IPS-20b (cell line): ENCODE measurements around the gene PRR30.

Source experiments
- H3K27ac ChIP-seq: one replicate; pipeline ENCODE4 v1.5.1; 2013; ENCODE audit warnings: low read length
- H3K27me3 ChIP-seq: 2 replicates; pipeline ENCODE4 v1.6.1; 2013; ENCODE audit warnings: mild to moderate bottlenecking, low read length, inconsistent platforms; ENCODE audit not compliant: insufficient read depth
- H3K36me3 ChIP-seq: 2 replicates; pipeline ENCODE4 v1.6.1; 2013; ENCODE audit warnings: low read depth, mild to moderate bottlenecking, inconsistent platforms, low read length, moderate library complexity; ENCODE audit not compliant: insufficient read depth
- H3K4me1 ChIP-seq: 2 replicates; pipeline ENCODE4 v1.6.1; 2013; ENCODE audit warnings: mild to moderate bottlenecking, control low read depth, inconsistent platforms, low read length, moderate library complexity; ENCODE audit not compliant: insufficient read depth
- H3K4me3 ChIP-seq: 2 replicates; pipeline ENCODE4 v1.5.1; 2013; ENCODE audit warnings: mild to moderate bottlenecking, low read length, inconsistent platforms
- H3K9ac ChIP-seq: 2 replicates; pipeline ENCODE4 v1.6.1; 2013; ENCODE audit warnings: low read depth, mild to moderate bottlenecking, inconsistent platforms, low read length, moderate library complexity
- H3K9me3 ChIP-seq: 2 replicates; pipeline ENCODE4 v1.6.1; 2013; ENCODE audit warnings: mild to moderate bottlenecking, low read depth, low read length, inconsistent platforms; ENCODE audit not compliant: insufficient read depth

Gene PRR30

GRCh38 chr2:27134781-27135477 is 4.3 kb downstream of the PRR30 start:
- peak overlapping the region; percentile 42 for H3K27ac ChIP-seq
- no peaks in the 10 kb centered on the region for H3K27me3 ChIP-seq
- peak overlapping the region; percentile 83; the same call in 1 of the 2 replicates for H3K4me3 ChIP-seq
- H3K9me3 ChIP-seq: no peaks in the 10 kb centered on the region
- peaks cover 32% of the 10 kb centered on the region for H3K36me3 ChIP-seq
- peak overlapping the region; percentile 56; the same call in 1 of the 2 replicates for H3K9ac ChIP-seq
- peaks cover 8% of the 10 kb centered on the region for H3K4me1 ChIP-seq

DNA sequence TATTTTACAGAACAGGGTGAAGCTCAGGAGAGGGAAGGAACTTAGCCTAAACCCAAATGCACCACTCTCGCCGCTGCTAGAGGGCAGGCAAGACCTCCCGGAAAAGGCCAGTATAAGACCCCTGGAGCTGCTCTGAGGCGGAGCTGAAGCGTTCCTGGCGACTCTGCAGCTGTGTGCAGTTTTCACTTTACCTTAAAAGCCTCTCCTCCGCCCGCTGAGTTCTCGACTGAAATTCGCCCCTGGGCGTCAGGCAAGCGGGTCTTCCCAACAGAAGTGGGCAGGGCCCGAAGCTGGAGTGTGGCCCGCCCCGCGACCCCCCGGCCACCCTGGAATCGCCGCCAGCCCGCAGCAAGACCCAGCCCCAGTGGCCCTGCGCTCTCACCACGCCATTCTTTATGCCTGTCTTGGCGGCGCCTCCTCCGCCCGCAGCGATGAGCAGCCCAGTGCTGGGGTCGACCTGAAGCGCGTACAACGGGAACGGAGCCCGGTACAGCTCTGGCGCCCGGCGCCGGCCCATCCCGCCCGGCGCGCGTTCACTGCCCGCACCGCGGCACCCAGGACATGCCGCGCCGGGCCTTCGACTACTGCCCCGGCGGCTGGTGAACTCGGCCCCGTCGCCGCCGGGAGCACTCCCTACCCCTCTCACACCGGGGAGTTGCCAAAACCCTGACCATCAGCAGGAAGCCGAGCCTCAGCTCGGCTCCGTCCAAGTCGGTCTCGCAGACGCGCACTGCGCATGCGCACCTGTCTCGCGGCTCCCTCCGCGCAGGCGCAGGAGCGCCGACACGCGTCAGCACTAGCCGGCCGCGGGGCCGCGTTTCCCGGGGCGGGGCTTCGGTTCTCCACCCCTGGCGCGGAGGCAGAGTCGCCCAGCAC is 5.1 kb downstream of the PRR30 start, which contains the start of gene PREB:
PREB (minus strand) TSS at position 732 of the 876 bp plus-strand sequence; CDS start at position 517, 215 bp downstream.
- no peaks in the 10 kb centered on the region for H3K9me3 ChIP-seq
- peak within 1 kb of the TSS; percentile 83 for H3K4me3 ChIP-seq
- peak within 1 kb of the TSS; percentile 42 for H3K27ac ChIP-seq
- peaks cover 8% of the 10 kb centered on the region for H3K4me1 ChIP-seq
- peak within 1 kb of the TSS; percentile 90 for H3K9ac ChIP-seq
- H3K27me3 ChIP-seq: no peaks in the 10 kb centered on the region
- H3K36me3 ChIP-seq: peaks cover 36% of the 10 kb centered on the region

DNA sequence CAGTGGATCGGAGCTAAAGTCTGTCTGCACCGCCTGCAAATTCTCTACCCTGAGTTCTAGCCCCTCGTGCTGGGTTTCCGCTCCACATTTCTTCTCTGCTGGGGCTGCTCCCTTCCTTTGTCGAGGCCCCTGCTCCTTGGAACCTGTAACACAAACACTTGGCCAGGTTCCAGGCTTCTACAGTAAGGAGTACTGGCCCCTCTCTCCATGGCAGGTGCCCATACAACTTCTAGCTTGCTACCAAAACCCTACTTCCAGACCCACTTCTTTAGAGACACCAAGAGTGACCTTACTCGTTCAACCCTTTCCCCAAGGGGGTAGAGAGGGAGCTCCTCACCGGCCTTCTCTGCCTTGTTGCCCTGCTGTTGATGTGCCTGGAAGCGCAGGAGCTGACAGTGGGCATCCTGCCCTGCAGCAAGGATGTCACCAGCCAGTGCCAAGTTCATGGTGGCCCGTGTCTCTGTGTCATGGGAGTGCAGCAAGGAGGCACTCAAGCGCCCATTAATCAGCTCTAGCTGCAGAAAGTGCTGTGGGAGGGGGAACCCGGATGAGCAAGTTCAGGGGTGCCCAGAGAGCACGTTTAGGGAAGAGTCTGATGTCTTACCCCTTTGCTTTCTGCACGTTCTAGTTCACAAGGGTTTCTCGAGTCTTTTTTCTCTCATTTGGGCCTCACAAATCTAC is 5.9 kb downstream of the PRR30 start:
- Histone ChIP-seq H3K27ac (no peak overlapping the region), H3K27me3 (no peaks in the 10 kb centered on the region), H3K4me3 (peak overlapping the region; percentile 83), H3K9me3 (no peaks in the 10 kb centered on the region), H3K4me1 (peaks cover 8% of the 10 kb centered on the region), H3K36me3 (peaks cover 36% of the 10 kb centered on the region), H3K9ac (peak overlapping the region; percentile 90)

DNA sequence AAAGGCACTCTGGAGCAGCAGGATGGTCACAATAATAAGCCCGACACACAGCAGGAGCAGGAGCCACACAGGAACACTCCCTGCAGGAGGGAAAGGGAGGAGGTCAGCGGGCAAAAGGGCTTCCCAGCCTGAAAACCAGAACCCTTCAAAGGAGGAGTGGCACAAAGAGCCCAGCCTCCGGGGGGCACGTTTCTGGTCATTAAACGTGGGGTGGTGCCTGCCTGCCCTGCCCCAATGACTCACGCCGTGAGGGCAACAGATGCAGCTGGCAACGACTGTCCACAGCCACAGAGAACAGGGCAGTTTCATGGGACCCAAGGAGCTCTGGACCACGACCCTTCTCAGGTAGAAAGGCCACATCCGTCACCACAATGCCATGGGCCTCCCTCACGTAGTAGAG is 7.8 kb downstream of the PRR30 start:
- no peaks in the 10 kb centered on the region for H3K27me3 ChIP-seq
- no peaks in the 10 kb centered on the region for H3K9me3 ChIP-seq
- H3K9ac ChIP-seq: no peak overlapping the region
- H3K27ac ChIP-seq: no peak overlapping the region
- peaks cover 36% of the 10 kb centered on the region for H3K36me3 ChIP-seq
- H3K4me3 ChIP-seq: no peak overlapping the region
- H3K4me1 ChIP-seq: peaks cover 8% of the 10 kb centered on the region

DNA sequence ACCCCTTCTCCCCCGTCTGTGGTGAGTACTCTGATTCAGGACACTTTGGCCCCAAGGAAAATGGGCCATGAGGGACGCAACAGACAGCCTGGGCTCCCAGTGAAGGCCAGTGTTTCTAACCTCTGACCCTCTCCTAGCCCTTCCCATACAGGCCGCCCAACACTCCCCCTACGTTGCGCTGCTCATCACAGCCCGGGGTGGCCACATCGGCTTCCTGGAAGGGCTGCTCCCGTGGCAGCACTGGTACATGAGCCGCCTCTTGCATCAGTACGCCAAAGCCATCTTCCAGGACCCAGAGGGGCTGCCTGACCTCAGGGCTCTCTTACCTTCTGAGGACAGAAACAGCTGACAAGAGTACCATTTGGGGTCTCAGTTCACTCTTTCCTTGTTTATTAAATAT is 8.8 kb downstream of the PRR30 start:
- H3K4me1 ChIP-seq: peaks cover 8% of the 10 kb centered on the region
- H3K27ac ChIP-seq: no peak overlapping the region
- peaks cover 36% of the 10 kb centered on the region for H3K36me3 ChIP-seq
- no peak overlapping the region for H3K9ac ChIP-seq
- no peaks in the 10 kb centered on the region for H3K9me3 ChIP-seq
- H3K4me3 ChIP-seq: no peak overlapping the region
- no peaks in the 10 kb centered on the region for H3K27me3 ChIP-seq

DNA sequence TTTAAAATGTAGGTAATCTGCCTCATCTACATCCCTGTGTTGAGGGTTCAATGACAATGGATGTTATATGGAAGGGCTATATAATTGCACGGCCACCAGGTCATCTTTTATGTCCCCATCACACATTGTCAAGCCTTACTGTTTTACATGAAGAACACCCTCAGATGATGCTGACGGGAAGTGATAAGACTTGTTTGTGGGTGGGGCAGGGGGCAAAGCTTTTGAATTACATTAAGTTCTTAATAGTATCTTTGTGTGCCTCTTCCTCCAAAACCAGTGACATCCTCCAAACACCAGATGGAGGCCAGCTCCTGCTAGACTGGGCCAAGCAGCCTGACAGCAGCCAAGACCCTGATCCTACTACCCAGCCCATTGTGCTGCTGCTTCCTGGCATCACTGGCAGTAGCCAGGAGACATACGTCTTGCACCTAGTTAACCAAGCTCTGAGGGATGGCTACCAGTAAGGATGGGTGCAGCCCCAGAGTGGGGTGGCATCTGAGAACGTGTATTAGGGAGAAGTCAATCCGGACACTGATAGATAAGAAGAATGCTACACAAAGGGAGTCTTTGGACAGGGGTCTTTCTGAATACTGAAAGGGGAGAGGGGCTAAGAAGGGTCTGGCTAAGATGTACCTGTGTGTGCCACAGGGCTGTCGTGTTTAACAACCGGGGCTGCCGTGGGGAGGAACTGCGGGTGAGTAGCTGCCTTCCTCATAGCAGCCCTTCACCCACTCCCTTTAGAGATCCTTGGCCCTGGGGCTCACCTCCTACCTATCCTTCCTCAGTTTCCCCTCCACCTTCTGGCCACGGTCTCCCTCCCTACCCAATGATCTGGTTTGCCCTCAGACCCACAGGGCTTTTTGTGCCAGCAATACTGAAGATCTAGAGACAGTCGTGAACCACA is 10.3 kb downstream of the PRR30 start:
- Histone ChIP-seq H3K4me1 (peaks cover 8% of the 10 kb centered on the region), H3K27ac (no peak overlapping the region), H3K27me3 (peaks cover 10% of the 10 kb centered on the region), H3K9me3 (no peaks in the 10 kb centered on the region), H3K4me3 (no peak overlapping the region), H3K9ac (no peak overlapping the region), H3K36me3 (peaks cover 36% of the 10 kb centered on the region)

DNA sequence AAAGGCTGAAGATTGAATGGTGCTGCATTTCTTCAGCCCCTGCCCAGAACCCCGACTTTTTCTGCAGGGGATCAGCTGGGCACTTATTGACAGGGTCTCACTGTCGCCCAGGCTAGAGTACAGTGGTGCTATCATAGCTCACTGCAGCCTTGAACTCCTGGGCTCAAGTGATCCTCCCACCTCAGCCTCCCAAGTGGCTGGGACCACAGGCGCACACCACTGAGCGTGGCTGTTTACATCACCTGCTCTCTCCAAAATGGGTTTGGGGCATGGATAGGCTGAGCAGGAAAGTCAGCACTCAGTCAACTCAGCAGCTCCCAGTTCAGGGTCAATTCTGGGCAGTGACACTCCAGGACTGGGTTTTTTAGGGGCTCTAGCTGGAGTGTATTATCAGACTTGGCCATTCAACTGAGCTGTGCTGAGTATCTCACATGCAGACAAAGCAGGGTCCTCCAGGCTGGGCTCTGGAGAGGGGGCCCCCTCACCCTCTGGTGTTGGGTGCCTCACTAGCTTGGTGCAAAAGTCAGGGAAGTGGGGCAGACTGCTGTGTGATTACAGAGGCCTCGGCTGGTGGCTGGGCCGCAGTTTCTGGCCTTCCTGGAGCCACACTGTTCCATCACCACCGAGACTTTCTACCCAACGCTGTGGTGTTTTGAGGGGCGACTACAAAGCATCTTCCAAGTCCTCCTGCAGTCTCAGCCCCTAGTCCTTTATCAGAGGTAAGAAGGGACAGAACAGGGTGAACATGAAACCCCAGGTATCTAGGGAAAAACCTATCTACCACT is 11.1 kb downstream of the PRR30 start:
- H3K27me3 ChIP-seq: peaks cover 17% of the 10 kb centered on the region
- H3K4me1 ChIP-seq: peaks cover 2% of the 10 kb centered on the region
- no peak overlapping the region for H3K4me3 ChIP-seq
- no peak overlapping the region for H3K27ac ChIP-seq
- no peak overlapping the region for H3K9ac ChIP-seq
- peaks cover 36% of the 10 kb centered on the region for H3K36me3 ChIP-seq
- H3K9me3 ChIP-seq: no peaks in the 10 kb centered on the region

DNA sequence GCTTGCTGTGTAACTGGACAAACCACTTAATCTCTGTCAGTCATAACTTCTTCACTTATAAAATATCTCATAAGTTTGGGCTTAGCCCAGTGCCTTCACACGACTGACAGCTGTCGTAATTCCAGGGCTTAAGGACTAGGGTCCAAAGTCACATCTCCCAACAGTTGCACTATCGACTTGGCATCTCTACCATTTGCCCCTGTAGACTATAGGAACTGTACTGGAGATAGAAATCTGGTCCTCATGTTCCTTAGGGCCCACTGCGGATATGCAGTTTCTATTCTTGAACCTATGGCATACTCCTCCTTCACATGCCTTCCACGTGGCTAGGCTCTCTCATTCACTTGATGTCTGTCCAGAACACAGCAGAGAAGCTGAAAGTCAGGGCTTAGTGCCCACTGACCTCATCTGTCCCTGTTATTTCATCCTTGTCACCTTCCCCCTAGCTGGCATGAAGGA is 12.9 kb downstream of the PRR30 start:
- Histone ChIP-seq H3K4me3 (no peak overlapping the region), H3K4me1 (no peaks in the 10 kb centered on the region), H3K9ac (no peak overlapping the region)

DNA sequence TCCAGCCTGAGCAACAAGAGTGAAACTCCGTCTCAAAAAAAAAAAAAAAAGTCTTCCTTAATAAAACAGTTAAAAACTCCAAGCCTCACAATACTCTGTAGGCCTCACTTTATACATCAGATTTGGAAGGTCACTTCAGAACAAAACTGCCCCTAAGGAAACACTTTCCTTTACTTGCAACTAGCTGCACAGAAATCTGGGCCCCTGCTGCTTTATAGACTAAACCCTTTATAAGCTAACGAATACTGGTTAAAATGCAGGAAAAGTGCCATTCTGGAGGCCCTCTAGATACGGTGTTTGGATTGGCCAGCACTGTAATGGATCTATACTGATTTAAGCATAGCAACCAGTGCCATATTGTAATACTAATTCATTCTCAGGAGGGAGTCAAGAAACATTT is 14.1 kb downstream of the PRR30 start:
- peaks cover 6% of the 10 kb centered on the region; the same call in 1 of the 2 replicates for H3K36me3 ChIP-seq
- H3K27ac ChIP-seq: no peak overlapping the region
- H3K4me3 ChIP-seq: no peak overlapping the region
- no peaks in the 10 kb centered on the region; the same call in 1 of the 2 replicates for H3K9me3 ChIP-seq
- H3K4me1 ChIP-seq: no peaks in the 10 kb centered on the region
- H3K27me3 ChIP-seq: peaks cover 47% of the 10 kb centered on the region
- no peak overlapping the region for H3K9ac ChIP-seq

More for the DNA sequence above, 12.9 kb downstream of the PRR30 start:
- Histone ChIP-seq H3K27me3 (peaks cover 35% of the 10 kb centered on the region), H3K27ac (no peak overlapping the region), H3K9me3 (no peaks in the 10 kb centered on the region), H3K36me3 (peaks cover 18% of the 10 kb centered on the region)
